ENCODE data around the gene KCTD10. TPM values are rescaled to one million over a fixed set of nuclear protein-coding genes. Genes with fewer than 3 reads are reported as not detected.

KCTD10 gene
- total RNA-seq, 2 donors from 2014 or later = 38.5 to 47.8 TPM

- no peak for DNase-seq
- no peak for ATAC-seq (replicated peaks in 1 of 2)
- Mint-ChIP-seq H3K27me3 (ENCODE audit: low read depth) (no peaks in the 10 kb centered on the region), H3K4me1 (ENCODE audit: low read depth) (no peaks in the 10 kb centered on the region), H3K9me3 (no peaks in the 10 kb centered on the region), H3K4me3 (no peak overlapping the region), H3K36me3 (ENCODE audit: insufficient read depth in 2 of 2) (peaks cover 4 to 11% of the 10 kb centered on the region in 2 donors), H3K27ac (no peak overlapping the region)
Measured at GRCh38 chr12:109489955-109490565, 13.0 kb upstream of the KCTD10 start.

- Mint-ChIP-seq H3K27ac (no peak overlapping the region), H3K4me3 (no peak overlapping the region), H3K27me3 (ENCODE audit: low read depth) (no peaks in the 10 kb centered on the region), H3K9me3 (no peaks in the 10 kb centered on the region), H3K36me3 (ENCODE audit: insufficient read depth in 2 of 2) (peaks cover 3 to 13% of the 10 kb centered on the region in 2 donors), H3K4me1 (ENCODE audit: low read depth) (no peaks in the 10 kb centered on the region)
- DNase-seq = no peak
- ATAC-seq (replicated peaks in 1 of 2) = no peak
Measured at GRCh38 chr12:109489016-109489954, 12.2 kb upstream of the KCTD10 start.

DNA sequence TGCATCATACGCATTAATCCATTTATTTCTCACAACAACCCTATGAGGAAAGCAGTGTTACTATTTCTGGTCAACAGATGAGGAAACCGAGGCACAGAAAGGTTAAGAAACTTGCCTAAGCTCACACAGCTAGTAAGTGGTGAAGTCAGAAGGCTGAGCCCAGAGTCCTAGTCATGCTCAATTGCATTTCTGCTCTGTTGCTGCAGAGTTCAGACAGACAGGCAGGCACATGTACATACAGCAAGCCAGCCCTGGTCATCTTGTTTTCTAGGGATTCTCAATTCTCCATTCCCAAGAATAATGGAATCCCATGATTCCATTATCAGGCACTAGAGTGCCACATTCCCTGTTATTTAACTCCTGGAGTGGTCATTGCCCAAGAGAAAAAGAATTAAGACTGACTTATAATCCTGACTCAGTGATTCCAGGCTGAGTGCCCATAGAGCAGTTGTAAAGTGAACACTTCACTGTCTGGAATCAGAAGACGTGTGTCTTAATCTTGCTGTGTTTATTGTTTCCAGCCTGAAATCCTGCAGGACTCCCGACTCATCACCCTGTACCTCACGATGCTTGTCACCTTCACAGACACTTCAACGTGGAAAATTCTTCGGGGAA lies 11.1 kb upstream of the KCTD10 start:
- Mint-ChIP-seq H3K4me3 (no peak overlapping the region), H3K27me3 (ENCODE audit: low read depth) (no peaks in the 10 kb centered on the region), H3K36me3 (ENCODE audit: insufficient read depth in 2 of 2) (peaks cover 2 to 15% of the 10 kb centered on the region in 2 donors), H3K4me1 (ENCODE audit: low read depth) (no peaks in the 10 kb centered on the region), H3K9me3 (no peaks in the 10 kb centered on the region), H3K27ac (no peak overlapping the region)
- DNase-seq (no peak), ATAC-seq (replicated peaks in 1 of 2) (no peak)

- Mint-ChIP-seq H3K27ac (no peak overlapping the region), H3K27me3 (ENCODE audit: low read depth) (no peaks in the 10 kb centered on the region), H3K36me3 (ENCODE audit: insufficient read depth in 2 of 2) (peaks cover 2 to 15% of the 10 kb centered on the region in 2 donors), H3K9me3 (no peaks in the 10 kb centered on the region), H3K4me3 (no peak overlapping the region), H3K4me1 (ENCODE audit: low read depth) (no peaks in the 10 kb centered on the region)
- DNase-seq (no peak), ATAC-seq (replicated peaks in 1 of 2) (no peak)
Measured at GRCh38 chr12:109487181-109488050, 10.3 kb upstream of the KCTD10 start.

GRCh38 chr12:109485201-109485600 lies 8.1 kb upstream of the KCTD10 start:
- H3K4me1 Mint-ChIP-seq (ENCODE audit: low read depth) = peaks cover 1% of the 10 kb centered on the region
- no peak for ATAC-seq (replicated peaks in 1 of 2)
- no peaks in the 10 kb centered on the region for H3K27me3 Mint-ChIP-seq (ENCODE audit: low read depth)
- no peak for DNase-seq
- no peak overlapping the region for H3K27ac Mint-ChIP-seq
- H3K4me3 Mint-ChIP-seq = no peak overlapping the region
- peaks cover 2 to 15% of the 10 kb centered on the region in 2 donors for H3K36me3 Mint-ChIP-seq (ENCODE audit: insufficient read depth in 2 of 2)
- H3K9me3 Mint-ChIP-seq = no peaks in the 10 kb centered on the region

DNA sequence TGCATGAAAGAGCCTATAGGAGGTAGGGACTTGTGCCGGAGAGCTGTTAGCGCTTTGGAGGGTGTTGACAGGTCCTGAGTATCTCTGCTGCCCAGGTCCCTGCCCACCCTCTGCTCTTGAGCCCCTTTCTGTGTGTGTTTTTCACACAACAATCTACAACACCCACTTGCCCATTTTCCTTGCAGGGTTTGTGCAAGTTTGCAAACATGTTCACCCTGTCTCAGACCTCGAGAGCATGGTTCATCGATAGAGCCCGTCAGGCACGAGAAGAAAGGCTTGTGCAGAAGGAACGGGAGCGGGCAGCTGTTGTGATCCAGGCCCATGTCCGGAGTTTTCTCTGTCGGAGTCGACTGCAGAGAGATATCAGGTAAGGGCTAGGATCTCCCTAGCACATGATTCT lies 6.2 kb upstream of the KCTD10 start:
- DNase-seq (no peak), ATAC-seq (replicated peaks in 1 of 2) (no peak)
- peaks cover 2 to 8% of the 10 kb centered on the region in 2 donors for H3K36me3 Mint-ChIP-seq (ENCODE audit: insufficient read depth in 2 of 2)
- no peaks in the 10 kb centered on the region for H3K27me3 Mint-ChIP-seq (ENCODE audit: low read depth)
- H3K4me3 Mint-ChIP-seq = no peak overlapping the region
- peaks cover 20% of the 10 kb centered on the region for H3K4me1 Mint-ChIP-seq (ENCODE audit: low read depth)
- H3K9me3 Mint-ChIP-seq = no peaks in the 10 kb centered on the region
- H3K27ac Mint-ChIP-seq = no peak overlapping the region

DNA sequence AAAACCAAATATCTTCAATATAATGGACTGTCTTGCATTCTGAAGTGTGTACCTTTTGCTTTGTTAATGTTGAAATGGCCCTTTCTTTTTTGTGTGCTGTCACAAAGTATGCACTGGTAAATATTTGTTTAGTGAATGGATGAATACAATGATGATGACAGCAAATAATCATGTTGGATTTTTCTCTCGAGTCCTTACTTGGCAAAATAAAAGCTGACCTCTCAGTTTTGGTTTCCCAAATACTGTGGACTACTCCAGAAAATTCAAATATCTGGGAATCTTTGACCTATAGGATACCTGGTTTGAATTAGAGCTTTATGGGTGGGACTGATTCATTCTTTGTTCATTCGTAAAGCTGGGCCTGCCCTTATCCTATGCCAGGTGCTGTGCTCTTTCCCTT lies 5.8 kb upstream of the KCTD10 start:
- peaks cover 24% of the 10 kb centered on the region for H3K4me1 Mint-ChIP-seq (ENCODE audit: low read depth)
- no peak overlapping the region for H3K27ac Mint-ChIP-seq
- H3K36me3 Mint-ChIP-seq (ENCODE audit: insufficient read depth in 2 of 2) = peaks cover 2 to 9% of the 10 kb centered on the region in 2 donors

GRCh38 chr12:109482491-109482890 lies 5.4 kb upstream of the KCTD10 start:
- ATAC-seq (replicated peaks in 1 of 2) = no peak
- Mint-ChIP-seq H3K27me3 (ENCODE audit: low read depth) (no peaks in the 10 kb centered on the region), H3K36me3 (ENCODE audit: insufficient read depth in 2 of 2) (peaks cover 2 to 9% of the 10 kb centered on the region in 2 donors), H3K4me1 (ENCODE audit: low read depth) (peaks cover 24% of the 10 kb centered on the region), H3K27ac (no peak overlapping the region), H3K9me3 (no peaks in the 10 kb centered on the region), H3K4me3 (no peak overlapping the region)
- DNase-seq = no peak

More for the DNA sequence above, 5.8 kb upstream of the KCTD10 start:
- H3K9me3 Mint-ChIP-seq = no peaks in the 10 kb centered on the region
- no peaks in the 10 kb centered on the region for H3K27me3 Mint-ChIP-seq (ENCODE audit: low read depth)
- DNase-seq (no peak), ATAC-seq (replicated peaks in 1 of 2) (no peak)
- no peak overlapping the region for H3K4me3 Mint-ChIP-seq

DNA sequence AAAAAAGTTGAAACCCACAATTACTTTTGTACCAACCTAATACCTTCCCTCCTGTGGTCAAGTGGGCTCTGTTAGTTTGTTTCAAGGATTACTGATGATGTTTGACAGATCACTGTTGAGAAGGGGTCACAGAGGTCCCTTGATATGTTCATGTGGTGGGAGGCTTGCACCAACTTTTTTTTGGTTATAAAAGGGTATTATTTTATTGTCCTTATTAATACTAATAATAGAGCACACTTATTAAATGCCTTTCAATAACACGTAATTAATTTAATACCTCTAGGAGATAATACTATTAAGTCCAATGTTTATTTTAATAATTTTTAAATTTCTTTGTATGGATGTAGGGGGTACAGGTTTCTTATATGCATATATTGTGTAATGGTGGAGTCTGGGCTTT lies 4.8 kb upstream of the KCTD10 start:
- H3K27ac Mint-ChIP-seq = no peak overlapping the region

GRCh38 chr12:109480356-109480755 lies 3.3 kb upstream of the KCTD10 start:
- Mint-ChIP-seq H3K36me3 (ENCODE audit: insufficient read depth in 2 of 2) (peaks cover 4 to 9% of the 10 kb centered on the region in 2 donors), H3K4me3 (no peak overlapping the region)

More for the DNA sequence above, 4.8 kb upstream of the KCTD10 start:
- H3K4me1 Mint-ChIP-seq (ENCODE audit: low read depth) = peaks cover 25% of the 10 kb centered on the region
- no peak overlapping the region for H3K4me3 Mint-ChIP-seq
- H3K36me3 Mint-ChIP-seq (ENCODE audit: insufficient read depth in 2 of 2) = peaks cover 2 to 9% of the 10 kb centered on the region in 2 donors
- ATAC-seq (replicated peaks in 1 of 2) (no peak), DNase-seq (no peak)
- H3K27me3 Mint-ChIP-seq (ENCODE audit: low read depth) = no peaks in the 10 kb centered on the region
- H3K9me3 Mint-ChIP-seq = no peaks in the 10 kb centered on the region

GRCh38 chr12:109479761-109480160 lies 2.7 kb upstream of the KCTD10 start:
- DNase-seq (no peak), ATAC-seq (replicated peaks in 1 of 2) (no peak)
- peaks cover 2 to 4% of the 10 kb centered on the region in 2 donors for H3K36me3 Mint-ChIP-seq (ENCODE audit: insufficient read depth in 2 of 2)
- no peaks in the 10 kb centered on the region for H3K9me3 Mint-ChIP-seq
- H3K27ac Mint-ChIP-seq = no peak overlapping the region
- H3K27me3 Mint-ChIP-seq (ENCODE audit: low read depth) = no peaks in the 10 kb centered on the region
- H3K4me1 Mint-ChIP-seq (ENCODE audit: low read depth) = peaks cover 46% of the 10 kb centered on the region
- H3K4me3 Mint-ChIP-seq = no peak overlapping the region

More at GRCh38 chr12:109480356-109480755, 3.3 kb upstream of the KCTD10 start:
- Mint-ChIP-seq H3K27me3 (ENCODE audit: low read depth) (no peaks in the 10 kb centered on the region), H3K27ac (no peak overlapping the region), H3K4me1 (ENCODE audit: low read depth) (peaks cover 40% of the 10 kb centered on the region), H3K9me3 (no peaks in the 10 kb centered on the region)
- ATAC-seq (replicated peaks in 1 of 2) (no peak), DNase-seq (no peak)

DNA sequence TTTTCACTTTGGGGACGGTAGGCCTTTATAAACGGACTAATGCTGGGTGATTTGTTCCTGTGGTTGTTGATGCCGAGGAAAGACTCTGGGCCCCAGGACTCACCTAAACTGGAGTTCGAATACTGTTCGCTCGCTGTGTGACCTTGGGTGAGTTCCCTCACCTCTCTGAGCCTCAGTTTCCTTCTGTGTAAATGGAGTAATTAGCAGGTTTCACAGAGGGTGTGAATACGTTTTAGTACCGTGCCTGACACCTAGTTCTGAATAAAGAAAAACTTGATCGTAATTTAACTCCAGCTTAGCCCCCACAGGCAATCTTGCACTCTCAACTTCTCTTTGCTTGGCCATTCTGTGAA lies 839 bp upstream of the KCTD10 start:
- Mint-ChIP-seq H3K27me3 (ENCODE audit: low read depth) (no peaks in the 10 kb centered on the region), H3K9me3 (no peaks in the 10 kb centered on the region), H3K4me1 (ENCODE audit: low read depth) (peaks cover 52% of the 10 kb centered on the region), H3K4me3 (peak overlapping the region; percentile 91 to 99), H3K27ac (peak overlapping the region; percentile 76), H3K36me3 (ENCODE audit: insufficient read depth in 2 of 2) (peaks cover 1 to 2% of the 10 kb centered on the region in 2 donors)
- ATAC-seq (replicated peaks in 1 of 2) (no peak), DNase-seq (no peak)

Measured in activated T-cell treated with anti-CD3 and anti-CD28 coated beads, Interleukin-2, amount 50 U/mL, for 72 hours (primary cell).